Thyroid gland (tissue), 4 donors: ENCODE measurements around the gene FOXP1.

ENCODE experiments used
- CTCF ChIP-seq, 6 experiments: fragments of 200-600 bp in 3 of 6; fragments of 450-650 bp in 3 of 6; sonication (generic) in 3 of 6; IDR thresholded peaks; one replicate each; pipeline ENCODE4 v1.5.1; 2016 to 2019; ENCODE audit warnings: antibody characterized with exemption in 6 of 6, mild to moderate bottlenecking in 2 of 6, inconsistent platforms in 1 of 6, moderate library complexity in 1 of 6
- POLR2A ChIP-seq, 2 donors: fragments of 450-650 bp; IDR thresholded peaks; one replicate each; pipeline ENCODE4 v1.6.1; 2017; ENCODE audit warnings: antibody characterized with exemption in 2 of 2, mild to moderate bottlenecking in 2 of 2, moderate library complexity in 1 of 2

- TF ChIP-seq POLR2A (IDR thresholded peaks at IDR 0.05) (no peak), CTCF (IDR thresholded peaks at IDR 0.05) (no peak)
These were observed 444.0 kb downstream of the FOXP1 start for GRCh38 chr3:71139496-71139895.
